Measurements from ENCODE around the gene LBH. TPM values are rescaled to one million over a fixed set of nuclear protein-coding genes. Genes with fewer than 3 reads are reported as not detected.

LBH gene
- total and polyA plus RNA-seq, 2 of the 13 experiments (the other 11 are each of a cell fraction or from before 2014, with no cell fraction given): 0.09 to 0.25 TPM

- Histone ChIP-seq H3K4me2 (ENCODE audit: low read depth, low read length) (no peak overlapping the region), H3K9ac (ENCODE audit: insufficient read depth, low read depth, low read length) (no peak overlapping the region), H3K36me3 (replicated peaks in 1 of 2; ENCODE audit: control insufficient read depth in 1 of 2, insufficient read depth in 2 of 2, low read length in 2 of 2) (no peaks in the 10 kb centered on the region), H3K79me2 (ENCODE audit: insufficient read depth, low read length) (no peaks in the 10 kb centered on the region), H2AFZ (ENCODE audit: low read length) (no peak overlapping the region), H3K27ac (ENCODE audit: extremely low read length, insufficient read depth, low read length) (no peak overlapping the region), H3K9me3 (ENCODE audit: low read length) (no peaks in the 10 kb centered on the region), H4K20me1 (ENCODE audit: insufficient read depth, low read length) (no peaks in the 10 kb centered on the region), H3K4me3 (replicated peaks in 1 of 3; ENCODE audit: insufficient read depth in 1 of 3, low read depth in 2 of 3, low read length in 3 of 3) (no peak overlapping the region), H3K27me3 (ENCODE audit: control insufficient read depth in 1 of 2, insufficient read depth in 2 of 2, low read length in 2 of 2) (peaks cover 0 to 21% of the 10 kb centered on the region in 2 experiments; a peak in 4 of 5 replicates), H3K4me1 (ENCODE audit: insufficient read depth, low read length) (no peaks in the 10 kb centered on the region)
- intact Hi-C loops (cut with micrococcal nuclease; ENCODE audit: unreplicated experiment) (no loop called here), in situ Hi-C loops (cut with HindIII; ENCODE audit: extremely low pct_ligation_motif_present, low pct_unique_long_range_greater_than_20kb) (no loop called here)
- BruUV-seq (replicated peaks): no TSS peak
- POLR2A ChIA-PET: no interaction called here
- DNase-seq (ENCODE audit: low spot score): no peak
- CTCF ChIA-PET (ENCODE audit: low intra/inter-chr PET ratio, low total read pairs): no interaction called here
- no peak for FAIRE-seq
- WGBS (ENCODE audit: low lambda C conversion rate): 26% methylated on average over 14 of the region's 14 CpGs
- peak; percentile 72 for TF ChIP-seq CREB1 (IDR thresholded peaks at IDR 0.05)
- no peak for TF ChIP-seq CREB1 (CRISPR knock-in tag; IDR thresholded peaks at IDR 0.05)
- no peak for TF ChIP-seq FOXK1 (CRISPR knock-in tag; IDR thresholded peaks at IDR 0.05; ENCODE audit: borderline replicate concordance, low read depth)
- no peak for TF ChIP-seq ZNF343 (CRISPR knock-in tag; IDR thresholded peaks at IDR 0.05)
- no peak for TF ChIP-seq ZNF629 (CRISPR knock-in tag; conservative IDR thresholded peaks at IDR 0.05)
- no peak for TF ChIP-seq TP53 (CRISPR knock-in tag; conservative IDR thresholded peaks at IDR 0.05)
- TF ChIP-seq TBX2 (CRISPR knock-in tag; IDR thresholded peaks at IDR 0.05; ENCODE audit: borderline replicate concordance): no peak
- no peak for TF ChIP-seq HOXA9 (CRISPR knock-in tag; IDR thresholded peaks at IDR 0.05; ENCODE audit: borderline replicate concordance)
- ATAC-seq: no peak
Measured at GRCh38 chr2:30283931-30284565, 52.7 kb downstream of the LBH start.

GRCh38 chr2:30285758-30286157 lies 54.4 kb downstream of the LBH start:
- CTCF ChIA-PET (ENCODE audit: low intra/inter-chr PET ratio, low total read pairs): no interaction called here
- in situ Hi-C loops (cut with HindIII; ENCODE audit: extremely low pct_ligation_motif_present, low pct_unique_long_range_greater_than_20kb): no loop called here
- H3K4me3 ChIP-seq (replicated peaks in 1 of 3; ENCODE audit: insufficient read depth in 1 of 3, low read depth in 2 of 3, low read length in 3 of 3): no peak overlapping the region
- TF ChIP-seq ZBTB10 (CRISPR knock-in tag; IDR thresholded peaks at IDR 0.05; ENCODE audit: borderline replicate concordance) (no peak), ZNF142 (CRISPR knock-in tag; IDR thresholded peaks at IDR 0.05) (no peak)

More at GRCh38 chr2:30285758-30286157, 54.4 kb downstream of the LBH start:
- WGBS (ENCODE audit: low lambda C conversion rate): 0% methylated on average over 3 of the region's 3 CpGs
- no peaks in the 10 kb centered on the region for H3K36me3 ChIP-seq (replicated peaks in 1 of 2; ENCODE audit: control insufficient read depth in 1 of 2, insufficient read depth in 2 of 2, low read length in 2 of 2)
- intact Hi-C loops (cut with micrococcal nuclease; ENCODE audit: unreplicated experiment): no loop called here
- H3K27me3 ChIP-seq (ENCODE audit: control insufficient read depth in 1 of 2, insufficient read depth in 2 of 2, low read length in 2 of 2): peaks cover under 1 to 29% of the 10 kb centered on the region in 2 experiments; a peak in 4 of 5 replicates
- H3K9me3 ChIP-seq (ENCODE audit: low read length): no peaks in the 10 kb centered on the region
- BruUV-seq (replicated peaks): no TSS peak
- no peak for DNase-seq (ENCODE audit: low spot score)
- H3K27ac ChIP-seq (ENCODE audit: extremely low read length, insufficient read depth, low read length): no peak overlapping the region
- H4K20me1 ChIP-seq (ENCODE audit: insufficient read depth, low read length): no peaks in the 10 kb centered on the region
- no peak for ATAC-seq
- POLR2A ChIA-PET: no interaction called here
- H3K4me2 ChIP-seq (ENCODE audit: low read depth, low read length): no peak overlapping the region
- no peaks in the 10 kb centered on the region for H3K79me2 ChIP-seq (ENCODE audit: insufficient read depth, low read length)
- FAIRE-seq: no peak
- no peak overlapping the region for H2AFZ ChIP-seq (ENCODE audit: low read length)
- H3K9ac ChIP-seq (ENCODE audit: insufficient read depth, low read depth, low read length): no peak overlapping the region
- H3K4me1 ChIP-seq (ENCODE audit: insufficient read depth, low read length): no peaks in the 10 kb centered on the region
